SK-N-SH treated with all-trans-retinoic acid at 6 μM for 48 hours (cell line): ENCODE data around the gene D2HGDH.

Experiments used
- ATAC-seq: fragments of 200-7000 bp; cut with Tn5 transposase; 3 replicates; pipeline ENCODE4 v1.9.1; 2020; ENCODE audit warnings: mild to moderate bottlenecking, moderate library complexity
- ARNTL ChIP-seq: fragments of 450-650 bp; formaldehyde crosslinking; IDR thresholded peaks from 2 replicates; pipeline ENCODE4 v1.5.0; 2020; ENCODE audit warnings: low read depth, mild to moderate bottlenecking, moderate library complexity, borderline replicate concordance
- BACH2 ChIP-seq: fragments of 250-450 bp; sonication (Bioruptor Pico); IDR thresholded peaks from 2 replicates; pipeline ENCODE4 v1.9.0; 2021; ENCODE audit warnings: mild to moderate bottlenecking, borderline replicate concordance
- CREB5 ChIP-seq: fragments of 250-450 bp; sonication (Bioruptor Pico); IDR thresholded peaks from 2 replicates; pipeline ENCODE4 v1.5.1; 2020; ENCODE audit warnings: low read depth, mild to moderate bottlenecking, moderate library complexity
- CSDC2 ChIP-seq: fragments of 250-450 bp; sonication (Bioruptor Pico); IDR thresholded peaks from 2 replicates; pipeline ENCODE4 v1.5.0; 2020; ENCODE audit warnings: mild to moderate bottlenecking, moderate library complexity
- CSRNP3 ChIP-seq: fragments of 250-450 bp; sonication (Bioruptor Pico); IDR thresholded peaks from 2 replicates; pipeline ENCODE4 v1.5.1; 2021; ENCODE audit warnings: mild to moderate bottlenecking, moderate library complexity
- ESRRG ChIP-seq: fragments of 250-450 bp; sonication (Bioruptor Pico); IDR thresholded peaks from 2 replicates; pipeline ENCODE4 v1.6.1; 2021; ENCODE audit warnings: mild to moderate bottlenecking
- ISL1 ChIP-seq: fragments of 250-450 bp; sonication (Bioruptor Pico); IDR thresholded peaks from 2 replicates; pipeline ENCODE4 v2.1.2; 2022; ENCODE audit warnings: mild to moderate bottlenecking, moderate library complexity
- OSR1 ChIP-seq: fragments of 250-450 bp; sonication (Bioruptor Pico); IDR thresholded peaks from 2 replicates; pipeline ENCODE4 v1.8.0; 2022; ENCODE audit warnings: moderate library complexity, mild to moderate bottlenecking, inconsistent platforms
- PATZ1 ChIP-seq: fragments of 250-450 bp; sonication (Bioruptor Pico); IDR thresholded peaks from 2 replicates; pipeline ENCODE4 v1.8.0; 2020; ENCODE audit warnings: mild to moderate bottlenecking, moderate library complexity, borderline replicate concordance
- POU6F1 ChIP-seq: fragments of 250-450 bp; sonication (Bioruptor Pico); IDR thresholded peaks from 2 replicates; pipeline ENCODE4 v1.8.0; 2021; ENCODE audit warnings: low read depth, mild to moderate bottlenecking, moderate library complexity, borderline replicate concordance
- PPARA ChIP-seq: fragments of 250-450 bp; sonication (Bioruptor Pico); IDR thresholded peaks from 2 replicates; pipeline ENCODE4 v1.5.0; 2020; ENCODE audit warnings: mild to moderate bottlenecking, borderline replicate concordance
- RARB ChIP-seq: fragments of 250-450 bp; sonication (Bioruptor Pico); IDR thresholded peaks from 2 replicates; pipeline ENCODE4 v1.8.0; 2021; ENCODE audit warnings: mild to moderate bottlenecking, moderate library complexity
- SNAI2 ChIP-seq: fragments of 250-450 bp; sonication (Bioruptor Pico); IDR thresholded peaks from 2 replicates; pipeline ENCODE4 v1.5.0; 2020; ENCODE audit warnings: mild to moderate bottlenecking, moderate library complexity
- TCF4 ChIP-seq: fragments of 250-450 bp; sonication (Bioruptor Pico); IDR thresholded peaks from 2 replicates; pipeline ENCODE4 v1.8.0; 2021; ENCODE audit warnings: mild to moderate bottlenecking, moderate library complexity, borderline replicate concordance
- TOX ChIP-seq: fragments of 250-450 bp; sonication (Bioruptor Pico); IDR thresholded peaks from 2 replicates; pipeline ENCODE4 v1.8.0; 2021; ENCODE audit warnings: mild to moderate bottlenecking, moderate library complexity, borderline replicate concordance
- TSHZ2 ChIP-seq: fragments of 250-450 bp; sonication (Bioruptor Pico); IDR thresholded peaks from 2 replicates; pipeline ENCODE4 v1.5.0; 2020; ENCODE audit warnings: mild to moderate bottlenecking, moderate library complexity
- ZC3H10 ChIP-seq: fragments of 250-450 bp; sonication (Bioruptor Pico); IDR thresholded peaks from 2 replicates; pipeline ENCODE4 v1.5.1; 2021; ENCODE audit warnings: mild to moderate bottlenecking, moderate library complexity
- ZFP3 ChIP-seq: fragments of 250-450 bp; sonication (Bioruptor Pico); IDR thresholded peaks from 2 replicates; pipeline ENCODE4 v1.5.0; 2020; ENCODE audit warnings: mild to moderate bottlenecking, moderate library complexity
- ZFP30 ChIP-seq: fragments of 450-650 bp; formaldehyde crosslinking; IDR thresholded peaks from 2 replicates; pipeline ENCODE4 v1.5.0; 2022; ENCODE audit warnings: mild to moderate bottlenecking, moderate library complexity
- ZNF565 ChIP-seq: fragments of 450-650 bp; formaldehyde crosslinking; conservative IDR thresholded peaks from 2 replicates; pipeline ENCODE4 v1.5.0; 2020; ENCODE audit warnings: low read depth, mild to moderate bottlenecking, moderate library complexity
- ZNF8 ChIP-seq: fragments of 450-650 bp; formaldehyde crosslinking; IDR thresholded peaks from 2 replicates; pipeline ENCODE4 v1.5.0; 2020; ENCODE audit warnings: mild to moderate bottlenecking, moderate library complexity

Gene D2HGDH

GRCh38 chr2:241701399-241702154 lies 32.9 kb upstream of the D2HGDH start, which contains the start of gene ING5 (continued):
- TF ChIP-seq TSHZ2 (CRISPR knock-in tag) (0 out of 2 replicates have a peak, but pooled peaks have one; percentile 17), ZNF8 (no peak), SNAI2 (CRISPR knock-in tag) (no peak), POU6F1 (CRISPR knock-in tag) (no peak), ZNF565 (CRISPR knock-in tag) (no peak), ZFP30 (CRISPR knock-in tag) (no peak)

GRCh38 chr2:241702155-241703031 lies 32.0 kb upstream of the D2HGDH start:
- ATAC-seq, result peak; percentile 80
- TF ChIP-seq OSR1, result no peak
- no peak for TF ChIP-seq ZNF8
- no peak for TF ChIP-seq ZC3H10
- TF ChIP-seq PATZ1 (CRISPR knock-in tag), result no peak
- TF ChIP-seq TOX, result no peak
- no peak for TF ChIP-seq ISL1 (CRISPR knock-in tag)
- TF ChIP-seq ESRRG, result no peak
- no peak for TF ChIP-seq SNAI2 (CRISPR knock-in tag)
- no peak; the same call in 1 of the 2 replicates for TF ChIP-seq TCF4 (CRISPR knock-in tag)
- no peak for TF ChIP-seq ZNF565 (CRISPR knock-in tag)
- TF ChIP-seq ZFP3 (CRISPR knock-in tag), result no peak
- TF ChIP-seq CSRNP3 (CRISPR knock-in tag), result no peak
- TF ChIP-seq BACH2 (CRISPR knock-in tag), result no peak
- TF ChIP-seq TSHZ2 (CRISPR knock-in tag), result no peak
- TF ChIP-seq POU6F1 (CRISPR knock-in tag), result no peak
- TF ChIP-seq RARB (CRISPR knock-in tag), result no peak
- TF ChIP-seq PPARA (CRISPR knock-in tag), result no peak
- TF ChIP-seq CREB5, result no peak
- TF ChIP-seq ARNTL (CRISPR knock-in tag), result no peak
- TF ChIP-seq CSDC2, result no peak
